Endothelial cell of umbilical vein (primary cell): Measurements from ENCODE around the gene NPLOC4. TPM values are rescaled to one million over a fixed set of nuclear protein-coding genes. Genes with fewer than 3 reads are reported as not detected.

ENCODE experiments used
- BruUV-seq: library from RNA; stranded (reverse); fragments of 400-500 nt; replicated peaks from 2 replicates; lab custom pipeline; 2021; lab: Mats Ljungman, UMichigan
- CTCF ChIA-PET: fragments of 300-600, 350-600 bp; sonication (Branson Sonifier 250); formaldehyde crosslinking; loops from one replicate; lab custom pipeline; 2021; ENCODE audit warnings: antibody characterized with exemption, inconsistent platforms; lab: Charles Lee
- POLR2A ChIA-PET: fragments of 300-600, 350-600 bp; sonication (Branson Sonifier 250); formaldehyde crosslinking; loops from one replicate; lab custom pipeline; 2021; ENCODE audit warnings: antibody characterized with exemption, inconsistent platforms; lab: Charles Lee
- DNase-seq: peaks from one replicate; pipeline ENCODE4 v3.0.0-alpha.2; 2011; ENCODE audit warnings: low read depth, low spot score
- FAIRE-seq: peaks from 2 replicates; lab custom pipeline; 2011; peaks lifted over from hg19 to GRCh38; lab: Jason Lieb, UNC
- H2AFZ ChIP-seq: 2 replicates; pipeline ENCODE4 v1.6.0; 2012; ENCODE audit warnings: low read depth, low read length, control low read depth, inconsistent platforms
- H3K27ac ChIP-seq: 2 replicates; pipeline ENCODE4 v1.5.1; 2011; ENCODE audit warnings: low read depth, mild to moderate bottlenecking, control low read depth, low read length, moderate library complexity; ENCODE audit not compliant: insufficient read depth
- H3K27me3 ChIP-seq, 2 experiments: 2 replicates each; pipeline versions ENCODE4 v1.6.0 to v1.6.1; 2011; ENCODE audit warnings: low read length in 2 of 2, mixed read lengths in 1 of 2; ENCODE audit not compliant: control insufficient read depth in 2 of 2, insufficient read depth in 2 of 2
- H3K36me3 ChIP-seq, 2 experiments: 2 replicates in 1 of 2; 3 replicates in 1 of 2; pipeline ENCODE4 v1.5.1; 2011; ENCODE audit warnings: low read length in 2 of 2, mild to moderate bottlenecking in 1 of 2, moderate library complexity in 1 of 2; ENCODE audit not compliant: control insufficient read depth in 2 of 2, insufficient read depth in 2 of 2; ENCODE audit errors: extremely low read depth in 1 of 2
- H3K4me1 ChIP-seq: 3 replicates; pipeline ENCODE4 v1.5.1; 2011; ENCODE audit warnings: mild to moderate bottlenecking, low read length; ENCODE audit not compliant: control insufficient read depth, insufficient read depth; ENCODE audit errors: extremely low read depth
- H3K4me2 ChIP-seq: 2 replicates; pipeline ENCODE4 v1.6.1; 2011; ENCODE audit warnings: low read length, control low read depth, mixed read lengths; ENCODE audit not compliant: insufficient read depth
- H3K4me3 ChIP-seq, 3 experiments: fragments of 200-600 bp in 1 of 3; sonication (generic), shearing (Covaris generic) in 1 of 3; replicated peaks in 1 of 3; 2 replicates each; pipeline ENCODE4 v1.5.1; 2011 to 2016; ENCODE audit warnings: control low read depth in 3 of 3, low read length in 3 of 3, mild to moderate bottlenecking in 2 of 3, inconsistent platforms in 1 of 3, low read depth in 1 of 3, moderate library complexity in 1 of 3; ENCODE audit not compliant: insufficient read depth in 1 of 3
- H3K79me2 ChIP-seq: 2 replicates; pipeline ENCODE4 v1.6.0; 2012; ENCODE audit warnings: low read length, inconsistent platforms; ENCODE audit not compliant: control insufficient read depth, insufficient read depth
- H3K9ac ChIP-seq: replicated peaks from 2 replicates; pipeline ENCODE3; 2011; ENCODE audit warnings: low read length, control low read depth; ENCODE audit not compliant: insufficient read depth; ENCODE audit errors: extremely low read depth
- H3K9me1 ChIP-seq: replicated peaks from 3 replicates; pipeline ENCODE4 v1.6.0; 2011; ENCODE audit warnings: mild to moderate bottlenecking, low read length; ENCODE audit not compliant: control insufficient read depth, insufficient read depth; ENCODE audit errors: extremely low read depth
- H3K9me3 ChIP-seq: replicated peaks from 2 replicates; pipeline ENCODE4 v1.5.1; 2012; ENCODE audit warnings: low read length, inconsistent platforms; ENCODE audit not compliant: control insufficient read depth, insufficient read depth
- H4K20me1 ChIP-seq: replicated peaks from 2 replicates; pipeline ENCODE3; 2011; ENCODE audit warnings: mild to moderate bottlenecking, low read length; ENCODE audit not compliant: control insufficient read depth, insufficient read depth; ENCODE audit errors: extremely low read depth
- CTCF ChIP-seq, 2 donors: IDR thresholded peaks; 1 replicate in 1 of 2; 2 replicates in 1 of 2; pipeline ENCODE4 v1.5.1; 2011; ENCODE audit warnings: low read length in 2 of 2, mild to moderate bottlenecking in 2 of 2, moderate library complexity in 2 of 2, control low read depth in 1 of 2, inconsistent platforms in 1 of 2, low read depth in 1 of 2; ENCODE audit not compliant: insufficient read depth in 1 of 2; ENCODE audit errors: extremely low read depth in 1 of 2
- EZH2 ChIP-seq: IDR thresholded peaks from 2 replicates; pipeline ENCODE4 v1.6.1; 2012; ENCODE audit warnings: borderline replicate concordance, low read depth, mild to moderate bottlenecking, moderate library complexity, low read length, inconsistent platforms; ENCODE audit not compliant: severe bottlenecking
- POLR2AphosphoS5 ChIP-seq: IDR thresholded peaks from 2 replicates; pipeline ENCODE4 v1.6.1; 2012; ENCODE audit warnings: low read depth, mild to moderate bottlenecking, control low read depth, low read length, moderate library complexity; ENCODE audit not compliant: insufficient read depth
- dilution Hi-C: fragments of 300-500 bp; cut with MboI; formaldehyde crosslinking; loops from one replicate; pipeline ENCODE4 v1.15.0; 2019; ENCODE audit warnings: low sequenced_read_pairs; ENCODE audit not compliant: extremely low pct_ligation_motif_present
- intact Hi-C: fragments of 100-400 bp; cut with micrococcal nuclease; formaldehyde crosslinking; loops from one replicate; pipeline ENCODE4 v1.10.0; 2022
- polyA plus RNA-seq, 4 experiments: library from polyadenylated mRNA; depleted of rRNA in 3 of 4; stranded (reverse) in 3 of 4; unstranded in 1 of 4; fragments of >200 nt; gene quantifications; 2 replicates each; pipeline versions ENCODE4 v1.2.1 to v1.2.3, GENCODE V29; 2011 to 2012; ENCODE audit warnings: missing spikeins in 1 of 4
- total RNA-seq: library from RNA; stranded (reverse); gene quantifications from 2 replicates; pipeline ENCODE4 v1.2.3, GENCODE V29; 2021

The NPLOC4 gene
- total and polyA plus RNA-seq, 2 donors (not counting 3 experiments of a cell fraction or from before 2014, with no cell fraction given) = 150 to 175 TPM

GRCh38 chr17:81536299-81537290 lies 100.3 kb downstream of the NPLOC4 start:
- no peak for DNase-seq
- Histone ChIP-seq H2AFZ (no peak overlapping the region), H4K20me1 (no peaks in the 10 kb centered on the region), H3K4me1 (peaks cover 3% of the 10 kb centered on the region), H3K27ac (no peak overlapping the region), H3K27me3 (peaks cover 5 to 18% of the 10 kb centered on the region in 2 experiments), H3K9me1 (no peaks in the 10 kb centered on the region), H3K79me2 (no peaks in the 10 kb centered on the region), H3K4me2 (no peak overlapping the region), H3K9me3 (no peaks in the 10 kb centered on the region), H3K36me3 (peaks cover 0 to 13% of the 10 kb centered on the region in 2 experiments), H3K9ac (no peak overlapping the region), H3K4me3 (no peak overlapping the region)
- ChIA-PET CTCF (interaction anchor here (0.9 to 2.5 kb wide), 9 partner anchors 10 to 284 kb away, joined by 3 to 11 read pairs (median 5); partner anchors contain the start of gene FAAP100), POLR2A (no interaction called here)
- peak; percentile 98 for TF ChIP-seq EZH2
- TF ChIP-seq POLR2AphosphoS5 = peak; percentile 34
- no peak for TF ChIP-seq CTCF (IDR thresholded peaks at IDR 0.05; ENCODE audit: extremely low read depth in 1 of 2, insufficient read depth in 1 of 2, low read depth in 1 of 2, low read length in 2 of 2)
- no peak for FAIRE-seq
- intact Hi-C loops = no loop called here
- dilution Hi-C loops = no loop called here
- BruUV-seq = no TSS peak
